ENCODE results near the gene ADGRG1. TPM values are rescaled to one million over a fixed set of nuclear protein-coding genes. Genes with fewer than 3 reads are reported as not detected.

Gene ADGRG1
- total and polyA plus RNA-seq, 2 donors (not counting 1 experiment from before 2014, with no cell fraction given), result 1.6 to 1.8 TPM

- Histone ChIP-seq H3K4me3 (replicated peaks in 1 of 4; ENCODE audit: control extremely low read depth in 1 of 4, insufficient read depth in 1 of 4, low read depth in 3 of 4, low read length in 4 of 4) (no peak overlapping the region), H3K27me3 (ENCODE audit: control insufficient read depth, insufficient read depth, low read length) (no peaks in the 10 kb centered on the region), H3K4me2 (ENCODE audit: extremely low read depth, insufficient read depth, low read length) (no peak overlapping the region), H3K9me3 (ENCODE audit: control insufficient read depth, insufficient read depth, low read depth, low read length) (no peaks in the 10 kb centered on the region), H3K36me3 (ENCODE audit: control insufficient read depth, insufficient read depth, low read length) (no peaks in the 10 kb centered on the region), H3K27ac (ENCODE audit: insufficient read depth, low read length) (no peak overlapping the region), H2AFZ (ENCODE audit: low read length) (no peak overlapping the region), H3K9ac (ENCODE audit: insufficient read depth, low read length) (no peak overlapping the region), H4K20me1 (ENCODE audit: control insufficient read depth, extremely low read depth, insufficient read depth, low read length) (no peaks in the 10 kb centered on the region), H3K4me1 (ENCODE audit: control insufficient read depth, extremely low read depth, insufficient read depth, low read length) (no peaks in the 10 kb centered on the region), H3K79me2 (ENCODE audit: control insufficient read depth, insufficient read depth, low read length) (no peaks in the 10 kb centered on the region)
- no peak for DNase-seq (ENCODE audit: low read depth in 2 of 2)
- no peak for TF ChIP-seq EZH2 (IDR thresholded peaks at IDR 0.05; ENCODE audit: low read length, missing control alignments)
- TF ChIP-seq, protein P1, sequence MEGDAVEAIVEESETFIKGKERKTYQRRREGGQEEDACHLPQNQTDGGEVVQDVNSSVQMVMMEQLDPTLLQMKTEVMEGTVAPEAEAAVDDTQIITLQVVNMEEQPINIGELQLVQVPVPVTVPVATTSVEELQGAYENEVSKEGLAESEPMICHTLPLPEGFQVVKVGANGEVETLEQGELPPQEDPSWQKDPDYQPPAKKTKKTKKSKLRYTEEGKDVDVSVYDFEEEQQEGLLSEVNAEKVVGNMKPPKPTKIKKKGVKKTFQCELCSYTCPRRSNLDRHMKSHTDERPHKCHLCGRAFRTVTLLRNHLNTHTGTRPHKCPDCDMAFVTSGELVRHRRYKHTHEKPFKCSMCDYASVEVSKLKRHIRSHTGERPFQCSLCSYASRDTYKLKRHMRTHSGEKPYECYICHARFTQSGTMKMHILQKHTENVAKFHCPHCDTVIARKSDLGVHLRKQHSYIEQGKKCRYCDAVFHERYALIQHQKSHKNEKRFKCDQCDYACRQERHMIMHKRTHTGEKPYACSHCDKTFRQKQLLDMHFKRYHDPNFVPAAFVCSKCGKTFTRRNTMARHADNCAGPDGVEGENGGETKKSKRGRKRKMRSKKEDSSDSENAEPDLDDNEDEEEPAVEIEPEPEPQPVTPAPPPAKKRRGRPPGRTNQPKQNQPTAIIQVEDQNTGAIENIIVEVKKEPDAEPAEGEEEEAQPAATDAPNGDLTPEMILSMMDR (conservative IDR thresholded peaks at IDR 0.05 in 1 of 2, IDR thresholded peaks at IDR 0.05 in 1 of 2; ENCODE audit: low read depth in 1 of 2, low read length in 2 of 2), result no peak
Observed at GRCh38 chr16:57695680-57696069, 67.2 kb downstream of the ADGRG1 start.

GRCh38 chr16:57696240-57696639 lies 67.8 kb downstream of the ADGRG1 start:
- Histone ChIP-seq H3K9ac (ENCODE audit: insufficient read depth, low read length) (no peak overlapping the region), H3K79me2 (ENCODE audit: control insufficient read depth, insufficient read depth, low read length) (no peaks in the 10 kb centered on the region), H3K9me3 (ENCODE audit: control insufficient read depth, insufficient read depth, low read depth, low read length) (no peaks in the 10 kb centered on the region), H3K4me3 (replicated peaks in 1 of 4; ENCODE audit: control extremely low read depth in 1 of 4, insufficient read depth in 1 of 4, low read depth in 3 of 4, low read length in 4 of 4) (no peak overlapping the region), H3K36me3 (ENCODE audit: control insufficient read depth, insufficient read depth, low read length) (no peaks in the 10 kb centered on the region), H3K27ac (ENCODE audit: insufficient read depth, low read length) (no peak overlapping the region), H3K27me3 (ENCODE audit: control insufficient read depth, insufficient read depth, low read length) (peaks cover 1% of the 10 kb centered on the region), H4K20me1 (ENCODE audit: control insufficient read depth, extremely low read depth, insufficient read depth, low read length) (no peaks in the 10 kb centered on the region), H2AFZ (ENCODE audit: low read length) (no peak overlapping the region), H3K4me1 (ENCODE audit: control insufficient read depth, extremely low read depth, insufficient read depth, low read length) (no peaks in the 10 kb centered on the region), H3K4me2 (ENCODE audit: extremely low read depth, insufficient read depth, low read length) (no peak overlapping the region)
- no peak for TF ChIP-seq EZH2 (IDR thresholded peaks at IDR 0.05; ENCODE audit: low read length, missing control alignments)
- TF ChIP-seq, protein P1 (conservative IDR thresholded peaks at IDR 0.05 in 1 of 2, IDR thresholded peaks at IDR 0.05 in 1 of 2; ENCODE audit: low read depth in 1 of 2, low read length in 2 of 2), result no peak
- no peak for DNase-seq (ENCODE audit: low read depth in 2 of 2)

- Histone ChIP-seq H3K27me3 (ENCODE audit: control insufficient read depth, insufficient read depth, low read length) (peaks cover 2% of the 10 kb centered on the region), H2AFZ (ENCODE audit: low read length) (no peak overlapping the region), H3K27ac (ENCODE audit: insufficient read depth, low read length) (no peak overlapping the region), H3K4me1 (ENCODE audit: control insufficient read depth, extremely low read depth, insufficient read depth, low read length) (no peaks in the 10 kb centered on the region), H3K36me3 (ENCODE audit: control insufficient read depth, insufficient read depth, low read length) (no peaks in the 10 kb centered on the region), H3K79me2 (ENCODE audit: control insufficient read depth, insufficient read depth, low read length) (no peaks in the 10 kb centered on the region), H3K4me2 (ENCODE audit: extremely low read depth, insufficient read depth, low read length) (no peak overlapping the region), H3K9me3 (ENCODE audit: control insufficient read depth, insufficient read depth, low read depth, low read length) (no peaks in the 10 kb centered on the region), H3K4me3 (replicated peaks in 1 of 4; ENCODE audit: control extremely low read depth in 1 of 4, insufficient read depth in 1 of 4, low read depth in 3 of 4, low read length in 4 of 4) (no peak overlapping the region), H4K20me1 (ENCODE audit: control insufficient read depth, extremely low read depth, insufficient read depth, low read length) (no peaks in the 10 kb centered on the region), H3K9ac (ENCODE audit: insufficient read depth, low read length) (no peak overlapping the region)
- no peak for DNase-seq (ENCODE audit: low read depth in 2 of 2)
- no peak for TF ChIP-seq EZH2 (IDR thresholded peaks at IDR 0.05; ENCODE audit: low read length, missing control alignments)
- TF ChIP-seq, protein P1 (conservative IDR thresholded peaks at IDR 0.05 in 1 of 2, IDR thresholded peaks at IDR 0.05 in 1 of 2; ENCODE audit: low read depth in 1 of 2, low read length in 2 of 2), result no peak
Observed at GRCh38 chr16:57697896-57698537, 69.6 kb downstream of the ADGRG1 start.
